NCI-H748 (cell line): ENCODE measurements around the gene PLEKHF1.
"Not testable (repeated sequence)": the region's sequence is repeated elsewhere in the genome, so short reads cannot be mapped to it uniquely, and the experiment has no call there.

Experiments used
- DNase-seq: peaks from one replicate; lab custom pipeline; 2025; ENCODE audit not compliant: unreplicated experiment; lab: John Stamatoyannopoulos, UW

Gene PLEKHF1

DNA sequence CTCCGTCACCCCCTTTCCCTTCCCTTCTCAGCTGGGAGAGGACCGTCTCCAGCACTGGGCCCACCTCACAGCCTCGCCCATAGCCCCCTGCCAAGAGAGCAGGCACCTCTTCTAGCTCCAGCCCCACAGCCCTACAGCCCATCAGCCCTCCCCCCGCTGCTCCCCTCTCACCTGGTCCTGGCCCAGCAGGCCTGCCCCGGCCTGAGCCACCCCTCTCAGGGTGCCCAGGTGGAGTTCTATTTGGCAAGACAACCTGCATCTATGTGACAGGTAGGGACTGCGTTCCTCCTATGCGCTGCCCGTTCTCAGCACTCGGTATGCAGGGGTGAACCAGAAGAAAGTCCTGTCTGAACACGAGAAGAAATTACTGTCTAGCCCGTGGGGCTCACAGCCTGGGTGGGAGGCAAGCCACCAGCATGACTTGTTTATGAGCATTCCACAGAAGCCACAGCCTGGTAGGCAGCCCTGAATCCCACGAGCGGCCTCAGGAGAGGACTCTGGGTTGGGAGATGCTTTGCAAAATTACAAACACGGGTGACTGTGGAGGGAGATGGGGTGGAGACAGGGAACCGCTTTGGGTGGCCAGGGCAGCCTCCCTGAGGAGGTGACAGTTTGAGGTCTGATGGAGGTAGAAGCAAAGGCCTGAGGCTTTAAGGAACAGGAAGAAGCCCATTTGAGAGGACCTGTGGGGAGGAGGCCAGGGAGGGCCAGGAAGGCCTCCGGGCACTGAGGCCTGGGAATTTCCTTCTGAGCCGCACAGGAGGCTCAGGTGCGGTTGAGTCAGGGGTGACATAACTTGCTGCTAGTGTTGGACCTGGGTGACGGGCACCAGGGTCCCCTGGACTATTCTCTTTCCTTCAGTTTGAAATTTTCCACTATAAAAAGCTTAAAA, 1.2 kb upstream of the PLEKHF1 start:
- no peak for DNase-seq

DNA sequence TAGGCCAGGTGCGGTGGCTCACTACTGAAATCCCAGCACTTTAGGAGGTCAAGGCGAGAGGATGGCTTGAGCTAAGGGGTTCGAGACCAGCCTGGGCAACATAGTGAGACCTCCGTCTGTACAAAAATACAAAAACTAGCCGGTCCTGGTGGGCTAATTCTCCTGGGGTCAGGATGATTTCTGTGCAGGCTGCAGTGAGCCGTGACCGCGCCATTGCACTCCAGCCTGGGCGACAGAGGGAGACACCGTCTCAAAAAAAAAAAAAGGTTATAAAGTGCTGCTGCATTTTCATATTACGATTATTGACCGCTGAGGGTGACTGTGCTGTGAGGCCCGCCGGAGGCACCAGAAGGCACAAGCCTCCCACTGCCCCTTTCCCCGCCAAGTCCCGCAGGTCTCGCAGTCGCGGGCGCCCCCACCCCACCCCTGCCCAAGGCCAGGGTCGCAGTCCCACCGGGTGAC, 477 bp upstream of the PLEKHF1 start:
- DNase-seq, result no peak

DNA sequence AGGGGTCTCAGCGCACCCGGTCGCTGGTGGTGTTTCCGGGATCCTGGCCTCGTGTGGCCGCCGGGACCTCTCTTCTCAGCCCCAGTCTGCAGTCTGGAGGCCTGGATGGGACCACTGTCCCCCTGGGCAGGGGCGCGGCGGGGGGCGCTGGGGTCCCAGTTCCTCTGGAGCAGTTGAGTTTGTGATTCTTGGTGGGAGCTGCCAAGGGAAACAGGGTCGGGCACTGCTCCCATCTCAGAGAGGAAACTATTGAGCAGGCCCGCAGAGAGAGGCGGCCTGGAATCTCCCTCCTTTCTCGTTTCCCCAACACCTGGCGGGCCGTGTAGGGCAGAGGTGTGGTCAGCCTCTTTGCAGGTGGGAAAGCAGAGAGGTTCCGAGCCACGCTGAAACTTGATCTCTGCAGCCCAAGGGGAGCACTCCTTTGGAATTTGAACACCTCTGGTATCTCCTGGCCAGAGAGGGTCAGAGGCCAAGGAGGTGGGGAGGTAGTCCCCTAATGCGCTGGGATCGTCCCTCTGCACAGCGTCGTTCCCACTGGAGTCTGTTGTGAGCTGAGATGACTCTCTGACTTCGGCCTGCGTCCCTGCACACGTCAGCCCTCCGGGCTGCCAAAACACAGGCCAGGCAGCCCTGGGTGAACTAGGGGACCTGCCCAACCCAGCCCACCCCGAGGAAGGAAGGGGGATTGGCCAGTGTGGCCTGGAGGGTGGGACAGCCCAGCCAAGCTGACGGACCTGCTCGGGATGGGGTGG, 741 bp downstream of the PLEKHF1 start:
- no peak for DNase-seq

DNA sequence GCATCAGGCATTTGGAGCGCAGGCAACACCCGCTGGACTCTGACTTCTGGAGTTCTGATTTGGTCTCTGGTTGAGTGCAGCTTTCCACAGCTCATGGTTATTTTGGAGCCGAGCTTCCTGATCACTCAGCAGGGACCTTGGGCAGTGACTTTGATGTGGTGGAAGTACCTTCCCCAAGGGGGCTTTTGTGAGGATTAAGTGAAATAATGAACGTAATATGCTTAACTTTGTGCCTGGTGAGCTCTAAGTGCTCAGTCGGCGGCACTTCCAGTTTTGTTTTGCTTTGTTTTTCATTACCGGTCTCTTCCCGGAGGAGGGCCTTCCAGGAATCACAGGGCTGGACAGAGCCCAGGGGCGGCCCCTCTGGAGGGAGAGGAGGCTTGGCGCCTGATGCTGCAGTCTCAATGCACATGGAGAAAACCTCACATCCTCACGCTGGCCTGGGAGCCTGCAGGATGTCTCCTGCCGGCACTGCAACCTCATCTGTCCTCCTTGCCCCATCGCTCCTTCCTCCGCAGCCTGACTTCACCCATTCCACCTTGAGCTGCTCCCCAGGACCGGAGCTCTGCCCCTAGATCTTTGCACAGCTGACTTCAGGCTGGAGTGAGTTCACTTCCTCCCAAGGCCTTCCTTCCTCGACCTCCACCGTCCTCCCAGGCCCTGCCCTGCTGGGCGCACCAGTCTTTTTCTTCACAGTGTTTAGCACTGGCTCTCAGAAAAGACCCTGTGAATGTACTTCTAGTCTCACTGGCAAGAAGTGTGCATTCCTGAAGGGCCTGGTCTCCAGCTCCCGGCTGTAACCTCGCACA, 1.5 kb downstream of the PLEKHF1 start:
- no peak for DNase-seq

DNA sequence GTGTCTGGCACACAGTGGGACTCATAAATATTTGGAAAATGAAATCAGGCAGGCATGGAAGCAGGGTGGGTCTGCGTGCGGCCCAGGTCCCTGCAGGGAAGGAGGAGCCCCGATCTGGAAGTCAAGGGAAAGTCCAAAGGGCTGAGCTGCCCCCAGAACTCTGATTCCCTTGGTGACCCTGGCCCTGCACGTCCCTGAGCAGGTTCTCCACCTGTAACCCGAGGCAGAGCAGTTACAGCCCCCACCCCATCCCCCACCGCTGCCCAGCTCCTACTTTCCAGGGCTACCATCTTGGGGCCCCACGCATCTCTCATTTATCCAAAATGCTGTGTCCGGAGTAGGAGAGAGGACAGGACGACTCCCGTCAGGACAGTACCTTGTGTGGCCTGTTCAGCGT, 2.1 kb downstream of the PLEKHF1 start:
- no peak for DNase-seq

DNA sequence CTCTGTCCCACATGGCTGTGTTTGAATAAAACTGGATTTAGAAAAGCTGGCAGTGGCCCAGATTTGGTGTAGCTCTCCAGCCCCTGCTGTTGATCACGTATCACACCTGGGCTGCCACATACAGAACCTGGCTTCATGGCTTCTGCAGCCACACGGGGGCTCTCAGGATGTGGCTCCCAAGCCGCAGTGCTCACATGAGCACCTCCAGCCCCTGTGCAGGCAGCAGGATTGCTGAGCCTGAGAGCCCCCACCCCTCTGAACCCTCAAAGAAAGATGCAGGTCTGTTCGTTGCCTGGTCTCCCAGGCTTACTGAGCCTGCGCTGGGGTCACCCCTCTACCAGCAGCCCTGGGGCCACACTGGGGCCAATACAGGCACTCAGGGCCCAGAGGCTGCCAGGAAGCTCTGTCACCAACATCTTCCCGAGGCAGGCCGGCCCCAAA, 2.7 kb downstream of the PLEKHF1 start:
- DNase-seq, result no peak

DNA sequence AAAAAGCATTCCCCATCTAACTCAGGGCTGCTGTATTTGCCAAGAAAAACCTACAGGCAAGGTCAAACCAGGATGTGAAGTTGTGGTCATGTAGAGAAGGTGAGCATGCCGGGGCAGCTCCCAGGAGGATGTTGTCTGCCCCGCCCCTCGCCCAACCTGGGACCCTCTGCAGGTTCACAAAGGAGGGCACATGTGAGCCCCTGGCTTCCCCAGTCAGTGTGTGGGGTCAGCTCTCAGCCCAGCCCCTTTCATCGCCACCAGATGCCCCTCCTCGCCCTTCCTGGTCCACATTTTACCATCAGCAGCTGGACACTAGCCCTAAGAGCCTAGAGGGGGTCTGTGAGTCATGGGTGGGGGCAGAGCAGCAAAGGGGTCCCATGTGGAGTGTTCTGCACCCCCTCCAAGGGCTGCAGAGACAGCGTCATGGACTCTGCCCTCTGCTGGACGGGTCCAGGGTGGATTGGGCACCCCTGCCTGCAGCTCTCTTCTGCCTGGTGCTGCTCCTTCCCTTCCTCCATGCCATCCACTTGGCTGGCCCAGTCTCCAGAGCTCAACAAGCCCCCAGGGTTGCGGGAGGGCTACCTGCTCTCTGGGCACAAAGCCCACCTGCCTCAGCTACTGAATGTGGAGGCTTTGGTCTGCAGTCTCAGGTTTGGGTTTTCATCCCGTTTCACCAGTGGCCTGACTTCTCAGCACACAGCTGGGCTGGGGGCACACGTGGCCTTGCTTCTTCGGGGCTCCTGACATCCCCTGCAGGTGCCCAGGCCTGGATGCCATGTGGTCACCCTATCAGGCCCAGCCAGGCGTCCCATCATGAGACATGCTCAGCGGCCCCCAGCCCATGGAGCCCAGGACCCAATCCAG, 3.7 kb downstream of the PLEKHF1 start:
- no peak for DNase-seq

DNA sequence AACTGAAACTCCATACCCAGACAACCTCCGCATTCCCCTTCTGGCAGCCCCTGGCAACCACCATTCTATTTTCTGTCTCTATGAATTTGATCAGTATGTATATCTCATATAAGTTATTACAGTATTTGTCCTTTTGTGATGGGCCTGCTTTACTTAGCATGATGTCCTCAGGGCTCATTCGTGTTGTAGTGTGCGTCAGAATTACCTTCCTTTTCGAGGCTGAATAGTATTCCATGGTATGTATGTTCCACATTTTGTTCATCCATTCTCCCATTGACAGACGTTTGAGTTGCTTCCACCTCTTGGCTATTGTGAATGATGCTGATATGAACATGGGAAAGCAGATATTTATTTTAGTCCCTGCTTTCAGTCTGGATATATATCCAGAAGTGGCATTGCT, 5.0 kb downstream of the PLEKHF1 start:
- no peak for DNase-seq

DNA sequence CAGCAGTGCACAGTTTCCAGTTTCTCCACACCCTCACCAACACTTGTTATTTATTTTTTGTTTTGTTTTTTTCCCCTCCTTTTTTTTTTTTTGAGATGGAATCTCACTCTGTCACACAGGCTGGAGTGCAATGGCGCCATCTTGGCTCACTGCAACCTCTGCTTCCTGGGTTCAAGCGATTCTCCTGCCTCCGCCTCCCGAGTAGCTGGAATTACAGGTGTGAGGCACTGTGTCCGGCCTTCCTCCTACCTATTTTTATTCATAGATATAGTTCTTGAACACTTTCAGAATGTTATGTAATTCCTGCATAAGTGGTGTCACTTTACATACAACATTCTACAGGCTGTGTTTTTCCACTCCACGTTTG, 5.7 kb downstream of the PLEKHF1 start:
- not testable (repeated sequence) for DNase-seq

DNA sequence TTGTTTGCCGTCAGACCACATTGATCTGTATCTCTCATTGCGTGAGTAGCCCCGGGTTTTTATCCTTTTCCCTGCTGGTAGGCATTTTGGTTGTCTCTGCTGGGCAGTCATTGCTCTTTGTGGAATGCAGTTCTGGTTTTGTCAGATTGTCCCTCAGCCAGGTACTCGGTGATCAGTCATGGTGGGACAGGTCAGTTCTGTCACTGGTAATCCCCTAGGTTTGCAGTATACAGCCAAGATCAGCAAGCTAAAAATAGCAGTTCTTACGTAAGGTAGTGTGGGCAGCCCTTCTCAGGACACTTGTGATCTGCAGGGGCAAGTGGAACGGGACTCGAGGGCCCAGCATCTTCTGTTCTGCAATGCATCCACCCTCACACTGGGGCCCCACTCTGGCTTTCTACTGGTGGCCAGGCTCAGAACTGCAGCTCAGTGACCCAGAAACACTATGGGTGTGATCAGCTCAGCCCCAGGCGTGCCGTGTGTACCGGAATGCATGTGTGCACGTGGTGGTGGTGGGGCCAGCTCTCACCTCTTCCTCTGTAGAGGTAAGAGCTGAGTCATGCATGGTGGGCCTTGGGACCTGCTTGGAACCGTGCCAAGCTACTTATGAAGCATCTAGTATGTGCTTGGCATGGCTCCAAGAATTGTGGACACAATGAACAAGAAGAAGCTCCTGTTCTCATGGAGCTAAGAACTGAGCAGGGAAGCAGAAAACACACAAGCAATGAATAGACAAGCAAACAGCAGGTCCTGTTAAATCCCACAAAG, 6.3 kb downstream of the PLEKHF1 start:
- DNase-seq, result peak; percentile 77

DNA sequence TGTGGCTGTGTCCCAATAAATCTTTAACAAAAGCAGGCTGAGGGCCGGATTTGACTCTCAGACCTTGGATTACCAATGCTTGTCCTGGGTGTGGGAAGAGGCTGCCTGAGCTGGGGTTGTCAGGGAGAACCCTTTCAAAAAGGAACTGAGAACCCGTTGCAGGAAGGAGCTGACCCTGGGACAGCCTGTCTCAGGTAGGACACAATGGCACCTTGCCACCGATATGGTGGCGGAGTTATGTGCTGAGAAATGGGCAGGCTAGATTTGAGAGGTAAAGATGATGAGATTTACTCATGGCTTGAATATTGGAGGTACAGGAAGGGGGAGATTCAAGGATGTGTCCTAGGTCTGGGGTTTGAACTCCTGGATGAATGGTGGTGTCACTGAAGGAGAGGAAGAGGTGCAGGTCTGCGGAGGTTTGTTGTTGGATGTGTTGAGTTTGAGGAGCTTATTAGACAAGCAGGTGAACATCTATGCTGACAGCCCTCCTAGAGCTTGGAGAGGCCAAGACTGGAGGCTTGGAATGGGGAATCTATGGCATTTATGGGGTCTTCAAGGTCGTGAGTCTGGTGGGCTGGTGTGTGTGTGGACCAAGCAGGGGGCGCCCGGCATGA, 7.2 kb downstream of the PLEKHF1 start:
- no peak for DNase-seq

DNA sequence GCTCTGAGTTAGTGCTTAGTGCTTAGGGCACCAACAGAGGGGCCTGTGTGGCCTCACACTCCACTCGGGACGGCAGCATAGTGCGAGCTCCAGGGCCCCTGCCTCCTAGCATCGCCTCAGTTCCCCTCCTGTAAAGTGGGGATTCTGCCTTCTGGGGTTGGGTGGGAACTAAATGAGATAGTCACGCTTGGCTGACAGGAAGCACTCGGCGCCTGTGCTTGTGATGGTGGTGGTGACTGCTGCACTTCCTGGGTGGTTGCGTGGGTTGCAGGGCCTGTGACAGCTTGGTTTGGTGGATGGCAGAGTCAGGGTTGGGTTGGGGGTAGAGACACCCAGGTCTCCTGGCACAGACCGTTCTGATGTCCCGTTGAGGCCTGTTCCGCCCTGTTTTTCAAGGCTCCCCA, 7.7 kb downstream of the PLEKHF1 start:
- no peak for DNase-seq

DNA sequence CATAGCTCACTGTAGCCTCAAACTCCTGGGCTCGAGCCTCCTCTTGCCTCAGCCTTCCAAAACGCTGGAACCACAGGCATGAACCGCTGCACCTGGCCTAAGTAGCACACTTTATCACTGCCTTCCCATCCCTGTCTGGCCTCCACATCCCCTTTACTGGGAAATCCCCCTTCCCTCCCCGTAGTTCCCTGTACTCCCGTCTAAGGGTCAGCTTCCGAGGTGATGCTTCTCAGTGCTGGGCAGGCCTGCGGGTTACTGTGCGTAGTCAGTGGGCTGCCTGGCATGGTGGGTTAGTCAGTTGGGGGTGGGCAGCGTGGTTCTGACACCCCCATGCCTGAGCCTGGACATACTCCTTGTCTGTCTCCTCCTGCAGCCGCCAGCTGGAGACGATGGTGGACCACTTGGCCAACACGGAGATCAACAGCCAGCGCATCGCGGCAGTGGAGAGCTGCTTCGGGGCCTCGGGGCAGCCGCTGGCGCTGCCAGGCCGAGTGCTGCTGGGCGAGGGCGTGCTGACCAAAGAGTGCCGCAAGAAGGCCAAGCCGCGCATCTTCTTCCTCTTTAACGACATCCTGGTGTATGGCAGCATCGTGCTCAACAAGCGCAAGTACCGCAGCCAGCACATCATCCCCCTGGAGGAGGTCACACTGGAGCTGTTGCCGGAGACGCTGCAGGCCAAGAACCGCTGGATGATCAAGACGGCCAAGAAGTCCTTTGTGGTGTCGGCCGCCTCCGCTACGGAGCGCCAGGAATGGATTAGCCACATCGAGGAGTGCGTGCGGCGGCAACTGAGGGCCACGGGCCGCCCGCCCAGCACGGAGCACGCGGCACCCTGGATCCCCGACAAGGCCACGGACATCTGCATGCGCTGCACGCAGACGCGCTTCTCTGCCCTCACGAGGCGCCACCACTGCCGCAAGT, 8.4 kb downstream of the PLEKHF1 start:
- DNase-seq, result no peak

DNA sequence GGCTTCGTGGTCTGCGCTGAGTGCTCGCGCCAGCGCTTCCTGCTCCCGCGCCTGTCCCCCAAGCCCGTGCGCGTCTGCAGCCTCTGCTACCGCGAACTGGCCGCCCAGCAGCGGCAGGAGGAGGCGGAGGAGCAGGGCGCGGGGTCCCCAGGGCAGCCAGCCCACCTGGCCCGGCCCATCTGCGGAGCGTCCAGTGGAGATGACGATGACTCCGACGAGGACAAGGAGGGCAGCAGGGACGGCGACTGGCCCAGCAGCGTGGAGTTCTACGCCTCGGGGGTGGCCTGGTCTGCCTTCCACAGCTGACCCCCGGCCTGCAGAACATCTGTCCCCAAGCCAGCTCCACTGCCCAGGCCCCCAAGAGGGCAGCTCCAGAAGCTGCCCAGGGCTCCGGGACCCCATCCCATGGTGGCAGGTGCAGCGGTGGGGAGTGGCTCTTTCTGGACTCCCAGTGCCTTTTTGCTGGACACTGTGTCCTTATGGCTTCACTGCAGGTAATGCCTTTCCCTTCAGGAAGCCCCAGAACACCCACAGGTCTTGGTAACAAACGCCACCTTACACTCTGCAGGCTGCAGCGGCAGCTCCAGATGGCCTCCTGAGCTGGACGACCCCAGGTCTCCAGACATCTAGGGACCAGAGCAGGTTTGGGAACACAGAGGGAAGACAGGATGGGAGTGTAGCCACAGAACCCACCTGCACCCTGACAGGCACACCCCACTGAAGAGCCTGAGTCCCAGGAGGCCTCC, 9.3 kb downstream of the PLEKHF1 start:
- DNase-seq, result no peak

DNA sequence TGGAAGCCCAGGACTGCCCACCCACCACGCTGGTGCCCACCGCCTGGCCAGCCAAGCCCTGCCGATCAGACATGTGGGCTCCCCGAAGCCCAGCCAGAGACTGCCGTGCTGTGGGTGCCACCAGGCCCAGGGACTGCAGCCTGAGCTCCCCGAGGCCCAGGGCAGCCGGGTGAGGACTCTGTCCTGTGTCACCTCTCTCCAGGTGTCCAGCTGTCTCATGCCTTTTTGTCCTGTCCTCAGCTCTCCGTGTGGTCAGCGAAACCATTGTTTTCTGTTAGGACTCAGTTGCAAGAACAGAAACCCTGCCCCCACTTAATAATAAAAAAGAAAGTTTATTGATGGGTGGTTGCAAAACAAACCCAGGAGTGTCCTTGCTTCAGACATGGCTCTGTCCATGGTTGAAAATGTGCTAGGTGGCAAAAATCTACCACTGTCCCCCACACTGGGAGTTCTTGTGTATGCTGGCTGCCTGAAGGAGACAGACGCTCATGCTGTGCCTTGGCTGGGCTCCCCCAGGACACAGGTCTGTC, 9.9 kb downstream of the PLEKHF1 start:
- no peak for DNase-seq

DNA sequence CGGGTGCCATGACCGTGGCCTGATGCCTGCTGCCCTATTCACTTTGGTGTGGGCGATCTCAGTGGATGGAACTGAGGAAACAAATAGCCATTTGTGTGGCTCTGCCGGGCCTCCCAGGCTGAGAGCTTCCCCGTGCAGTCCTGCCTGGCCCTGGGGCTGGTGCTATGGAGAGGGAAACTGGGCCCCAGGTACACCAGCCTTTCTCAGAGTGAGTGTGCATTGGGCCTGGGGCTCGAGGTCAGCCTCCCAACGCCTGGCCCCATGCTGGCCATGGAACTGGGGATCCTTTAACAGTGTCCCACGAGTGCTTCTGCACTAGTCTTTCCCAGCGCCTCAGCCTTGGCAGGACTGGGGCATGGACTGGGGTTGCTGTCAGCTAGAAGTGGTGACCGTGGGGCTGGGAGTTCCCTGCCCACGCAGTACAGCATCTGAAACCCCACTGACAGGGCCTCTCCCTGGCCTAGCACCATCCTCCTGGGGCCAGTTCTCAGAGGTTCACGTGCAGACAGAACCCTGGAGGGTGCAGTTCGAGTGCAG, 10.5 kb downstream of the PLEKHF1 start:
- DNase-seq, result no peak

DNA sequence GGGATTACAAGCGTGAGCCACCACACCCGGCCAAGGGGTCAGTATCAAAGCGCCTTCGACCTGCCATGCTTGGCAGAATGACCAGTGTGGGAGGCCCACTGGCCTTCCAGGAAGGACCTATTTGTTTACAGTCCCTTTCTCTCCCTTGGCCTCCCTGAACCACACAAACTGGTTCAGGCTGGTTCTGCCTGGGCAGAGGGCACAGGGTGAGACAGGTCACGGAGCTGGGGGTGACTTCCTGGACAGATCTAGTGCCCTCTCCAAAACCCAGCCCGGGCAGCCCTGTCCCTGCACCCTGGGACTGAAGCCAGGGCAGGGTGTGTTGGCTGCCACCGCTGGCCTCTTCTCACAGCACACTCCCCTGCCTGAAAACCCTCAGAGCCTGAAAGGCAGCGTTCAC, 11.3 kb downstream of the PLEKHF1 start:
- no peak for DNase-seq
